CD4-positive, alpha-beta T cell treated with Interleukin-6 at 100 ng/mL for 8 hours (primary cell): ENCODE data around the gene KCNK2.

Source experiments
- DNase-seq: peaks from one replicate; pipeline ENCODE4 v3.0.0-alpha.2; 2020; ENCODE audit warnings: mixed read lengths, low spot score

The KCNK2 gene

DNA sequence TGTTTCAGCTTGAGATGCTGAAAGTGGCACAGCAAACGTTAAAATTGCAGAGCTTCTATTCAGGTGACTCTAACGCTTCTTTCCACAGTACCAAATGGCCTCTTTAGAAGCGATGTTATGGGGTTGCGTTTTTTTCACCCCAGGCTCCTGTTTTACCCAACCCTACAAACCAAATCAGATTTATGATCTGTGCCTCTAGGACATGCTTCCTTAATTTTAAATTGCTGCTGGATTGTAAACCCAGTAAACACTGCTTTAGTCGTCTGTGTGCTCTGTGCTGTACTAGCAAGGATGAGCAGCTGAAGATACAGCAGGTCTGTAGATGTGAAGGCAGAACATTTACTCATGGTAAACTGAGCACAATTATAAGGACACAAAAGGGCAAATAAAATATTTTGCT is 13.0 kb downstream of the KCNK2 start:
- DNase-seq, result no peak

DNA sequence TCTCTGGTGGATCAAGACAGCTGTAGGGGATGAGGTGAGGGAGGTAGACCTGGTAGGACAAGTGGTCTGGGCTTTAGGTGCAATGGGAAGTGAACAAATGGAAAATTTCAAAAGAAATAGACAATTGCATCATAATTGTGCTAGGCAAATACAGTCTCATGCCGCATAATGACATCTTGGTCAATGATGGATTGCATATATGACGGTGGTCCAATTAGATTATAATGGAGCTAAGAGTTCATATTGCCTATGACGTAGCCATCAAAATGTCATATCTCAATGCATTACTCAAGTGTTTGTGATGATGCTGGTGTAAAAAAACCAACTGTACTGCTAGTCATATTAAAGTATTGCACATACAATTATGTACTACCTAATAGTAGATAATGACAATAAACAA is 19.0 kb downstream of the KCNK2 start:
- DNase-seq, result no peak

DNA sequence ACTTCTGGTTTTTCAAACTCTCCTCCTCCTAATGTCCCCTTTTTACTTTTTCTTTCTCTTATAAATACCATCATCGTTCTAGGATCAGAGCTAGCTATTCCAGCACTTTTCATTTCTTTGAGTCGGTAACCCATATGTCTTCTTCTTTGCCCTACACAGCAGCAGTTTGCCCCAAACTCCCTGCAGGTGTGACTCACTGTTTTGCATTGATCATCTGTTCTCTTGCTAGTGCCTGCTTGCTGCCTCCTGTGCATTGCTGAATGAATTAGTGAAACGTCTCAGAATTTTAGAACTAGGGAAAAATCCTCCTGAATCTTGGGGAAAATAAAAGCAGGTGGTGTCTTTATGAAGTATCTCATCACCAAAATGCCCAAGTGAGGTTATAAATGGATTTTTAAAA is 21.7 kb downstream of the KCNK2 start:
- DNase-seq, result no peak

DNA sequence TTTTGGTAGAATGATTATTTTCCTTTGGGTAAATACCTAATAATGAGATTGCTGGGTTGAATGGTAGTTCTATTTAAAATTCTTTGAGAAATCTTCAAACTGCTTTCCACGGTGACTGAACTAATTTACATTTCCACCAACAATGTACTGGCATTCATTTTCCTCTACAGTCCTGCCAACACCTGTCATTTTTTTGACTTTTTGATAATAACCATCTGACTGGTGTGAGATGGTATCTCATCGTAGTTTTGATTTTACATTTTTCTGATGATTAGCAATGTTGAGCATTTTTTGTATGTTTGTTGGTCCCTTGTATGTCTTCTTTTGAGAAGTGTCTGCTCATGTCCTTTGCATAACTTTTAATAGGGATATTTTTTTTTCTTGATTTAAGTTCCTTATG is 23.5 kb downstream of the KCNK2 start:
- no peak for DNase-seq

DNA sequence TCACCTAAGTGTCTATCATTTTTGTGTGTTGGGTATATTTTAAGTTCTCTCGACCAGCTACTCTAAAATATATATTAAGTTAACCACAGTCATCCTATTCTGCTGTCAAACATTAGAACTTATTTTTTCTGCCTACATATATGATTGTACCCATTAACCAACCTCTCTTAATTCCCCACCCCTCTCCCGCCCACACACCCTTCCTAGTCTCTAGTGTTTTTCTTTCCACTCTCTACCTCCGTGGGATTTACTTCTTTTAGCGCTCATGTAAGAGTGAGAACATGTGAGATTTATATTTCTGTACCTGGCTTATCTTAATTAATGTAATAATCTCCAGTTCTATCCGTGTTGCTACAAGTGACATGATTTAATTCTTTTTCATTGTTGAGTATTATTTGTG is 26.6 kb downstream of the KCNK2 start:
- no peak for DNase-seq

DNA sequence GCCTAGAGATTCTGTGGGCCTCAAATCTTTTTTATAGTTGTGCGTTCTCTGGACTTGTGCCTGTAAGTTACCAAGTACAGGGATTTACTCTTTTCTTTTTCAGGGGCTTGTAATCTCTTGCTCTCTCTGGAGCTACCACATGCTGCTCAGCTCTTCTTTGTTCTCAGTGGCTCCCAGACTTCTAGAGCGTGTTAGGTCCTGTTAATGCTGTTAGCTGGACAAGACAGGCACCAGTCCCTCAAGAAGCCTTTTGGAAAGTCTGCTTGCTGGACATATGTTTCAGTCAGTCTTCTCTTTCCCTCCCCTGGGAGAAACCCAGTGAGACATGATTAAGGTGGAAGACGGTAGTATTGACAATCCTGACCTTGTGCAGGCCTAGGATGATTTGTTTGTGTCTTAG is 29.4 kb downstream of the KCNK2 start:
- DNase-seq, result no peak

DNA sequence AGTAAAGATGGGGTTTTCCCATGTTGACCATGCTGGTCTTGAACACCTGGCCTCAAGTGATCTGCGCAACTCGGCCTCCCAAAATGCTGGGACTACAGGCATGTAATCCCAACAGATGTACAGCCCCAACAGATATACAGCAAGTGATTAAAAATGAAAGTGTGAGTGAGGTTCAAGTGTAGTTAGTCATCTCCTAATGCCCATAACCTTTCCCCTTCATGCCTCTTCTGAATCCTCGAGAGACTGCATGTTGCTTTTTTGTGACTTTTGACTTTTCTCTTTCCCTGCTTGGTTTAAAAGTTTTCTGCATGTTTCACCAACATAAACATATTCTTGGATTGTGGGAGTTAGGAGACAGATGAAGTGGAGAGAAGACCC is 31.2 kb downstream of the KCNK2 start:
- DNase-seq, result no peak

DNA sequence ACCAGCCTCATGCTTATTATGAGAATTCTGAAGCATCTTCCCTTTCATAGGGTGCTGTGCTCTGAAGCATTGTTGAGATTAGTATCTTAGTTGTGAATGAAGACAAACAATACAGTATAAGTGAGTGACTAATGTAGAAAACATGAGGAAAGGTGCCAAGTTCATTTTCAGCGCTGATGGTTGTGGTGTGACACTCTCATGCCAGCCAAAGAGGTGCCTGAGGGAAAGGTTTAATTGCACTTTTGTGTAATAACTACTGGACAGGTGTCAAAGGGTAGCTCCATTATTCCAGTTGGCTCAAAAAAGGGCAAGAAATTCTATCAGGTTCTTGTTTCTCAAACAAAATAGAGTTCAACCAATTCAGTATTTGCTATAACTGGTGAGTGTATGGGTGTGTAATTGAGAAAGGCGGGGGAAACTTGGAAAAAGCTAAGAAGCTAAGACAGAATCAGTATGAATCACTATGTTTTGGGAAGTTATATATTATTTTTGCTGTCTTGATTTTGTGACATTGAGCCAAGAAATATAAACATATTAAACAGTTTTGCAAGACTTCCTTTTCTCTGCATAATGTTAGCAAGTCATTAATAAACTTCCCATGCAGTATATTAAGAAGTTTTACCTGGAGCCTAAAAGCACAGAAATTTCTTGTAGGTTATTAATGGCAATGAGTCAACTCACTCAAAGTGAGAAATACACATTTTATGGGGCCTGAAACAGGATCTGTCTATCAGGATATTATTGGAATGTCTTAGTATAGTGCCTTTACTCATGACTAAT is 31.8 kb downstream of the KCNK2 start:
- no peak for DNase-seq

DNA sequence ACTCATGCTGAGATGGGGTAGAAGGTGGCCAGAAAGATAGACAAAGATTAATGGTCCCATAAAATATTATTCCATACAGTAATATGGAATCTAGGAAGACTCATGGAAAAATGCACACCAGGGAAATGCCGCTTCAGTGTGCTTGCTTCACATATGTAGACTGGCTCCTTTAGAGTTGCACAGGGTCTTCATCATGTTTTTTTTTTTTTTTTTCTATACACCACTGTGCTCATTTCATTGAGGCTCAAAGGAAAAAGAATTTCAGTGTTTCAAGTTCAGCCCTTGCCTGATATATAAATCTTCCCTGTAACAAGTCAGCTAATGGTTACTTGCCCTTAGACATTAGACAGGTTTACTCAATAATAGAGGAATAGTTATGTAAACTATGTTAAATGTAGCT is 33.2 kb downstream of the KCNK2 start:
- DNase-seq, result no peak

DNA sequence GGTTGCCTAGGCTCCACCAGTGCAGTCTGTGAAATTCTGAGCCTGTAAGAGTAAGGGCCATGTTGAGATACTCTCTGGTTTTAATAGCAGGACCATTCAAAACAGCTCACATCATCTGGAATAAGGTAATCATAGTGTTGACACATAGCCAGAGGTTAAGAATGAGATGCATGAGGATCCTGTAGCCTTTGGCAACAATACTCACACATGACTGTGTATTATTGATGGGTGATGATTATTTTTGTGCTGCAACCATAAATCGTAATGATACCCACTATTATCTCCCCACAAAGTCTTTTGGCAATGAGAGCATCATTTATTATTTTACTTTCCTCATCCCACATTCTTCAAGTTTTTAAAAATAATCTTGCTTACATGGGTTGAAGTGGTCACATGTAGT is 35.5 kb downstream of the KCNK2 start:
- no peak for DNase-seq

DNA sequence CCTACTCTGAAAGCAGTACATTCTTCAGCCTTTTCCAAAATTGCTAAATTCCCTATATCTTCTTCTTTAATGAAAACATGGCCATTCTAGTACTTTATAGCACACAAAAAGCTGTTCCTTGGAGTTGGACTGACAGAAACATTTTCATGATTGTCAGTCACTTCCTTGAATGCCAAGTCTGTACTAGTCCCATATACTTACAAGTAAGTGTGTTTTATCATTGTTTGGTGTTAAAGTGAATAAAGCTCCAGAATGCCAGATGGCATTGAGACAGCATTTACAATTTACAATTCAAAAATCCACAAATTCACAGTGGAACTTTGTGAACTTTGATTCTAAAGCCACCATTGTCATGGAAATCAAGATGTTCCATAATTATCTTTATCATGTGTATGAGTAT is 36.5 kb downstream of the KCNK2 start:
- no peak for DNase-seq

DNA sequence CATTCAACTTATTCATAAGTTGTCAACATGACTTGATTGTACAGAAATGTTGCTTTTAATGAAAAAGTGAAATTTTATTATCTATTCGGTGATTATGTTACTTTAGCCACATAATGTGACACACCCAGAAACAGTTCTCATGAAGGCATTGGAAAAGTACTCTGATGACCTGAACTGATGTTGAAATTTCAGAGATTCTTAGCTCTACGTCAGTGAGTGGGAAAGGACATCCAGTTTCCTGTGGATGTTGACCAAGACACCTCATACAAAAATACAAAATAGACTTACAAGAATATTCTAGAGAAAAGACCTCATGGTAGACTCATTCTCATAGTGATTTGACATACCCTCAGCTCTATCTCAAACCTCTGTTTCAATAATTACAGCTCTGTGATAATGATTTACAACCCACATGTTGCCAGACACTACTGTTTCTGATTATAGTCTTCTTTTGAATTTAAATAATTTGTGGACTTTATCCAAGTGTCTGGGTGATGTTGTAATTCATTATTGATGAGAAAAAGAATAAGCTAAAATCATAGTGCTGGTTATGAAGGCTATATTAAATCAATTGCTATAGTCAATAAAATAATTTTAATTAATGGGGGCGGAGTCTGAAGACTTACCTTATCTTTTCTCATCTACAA is 37.3 kb downstream of the KCNK2 start:
- DNase-seq, result no peak

DNA sequence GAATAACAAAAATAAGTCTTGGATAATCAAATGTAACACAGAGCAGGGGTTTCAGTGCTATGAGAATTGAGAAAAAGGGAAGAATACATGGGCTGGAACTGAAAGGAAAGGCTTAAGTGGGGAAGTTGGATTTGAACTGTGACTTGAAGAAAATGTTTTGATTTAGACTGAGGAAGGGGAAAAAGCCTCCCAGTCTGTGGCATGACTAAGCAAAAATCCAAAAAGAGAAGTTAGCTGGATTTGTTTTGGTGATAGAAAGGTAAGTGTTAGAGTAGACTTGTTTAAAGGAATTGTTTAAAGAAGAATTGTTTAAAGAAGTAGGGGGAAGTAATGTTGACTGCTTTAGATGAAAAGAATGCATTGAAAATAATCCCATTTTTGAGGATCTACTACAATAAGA is 46.0 kb downstream of the KCNK2 start:
- DNase-seq, result no peak

DNA sequence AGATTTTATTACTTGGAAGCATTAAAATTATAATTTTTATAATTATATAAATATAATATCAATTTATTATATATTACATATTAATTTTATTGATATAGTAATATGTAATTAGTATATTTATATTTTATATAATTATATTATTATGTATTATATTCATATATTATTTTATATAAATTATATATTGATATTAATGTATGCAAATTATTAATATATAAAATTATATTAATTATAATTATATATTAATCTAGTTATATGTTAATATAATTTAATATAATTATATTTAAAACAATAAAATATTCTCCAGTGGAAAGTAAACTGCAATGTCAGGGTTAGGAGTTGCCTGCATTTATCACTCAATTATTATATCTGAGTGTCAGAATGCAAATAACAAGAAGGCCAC is 48.8 kb downstream of the KCNK2 start:
- no peak for DNase-seq

DNA sequence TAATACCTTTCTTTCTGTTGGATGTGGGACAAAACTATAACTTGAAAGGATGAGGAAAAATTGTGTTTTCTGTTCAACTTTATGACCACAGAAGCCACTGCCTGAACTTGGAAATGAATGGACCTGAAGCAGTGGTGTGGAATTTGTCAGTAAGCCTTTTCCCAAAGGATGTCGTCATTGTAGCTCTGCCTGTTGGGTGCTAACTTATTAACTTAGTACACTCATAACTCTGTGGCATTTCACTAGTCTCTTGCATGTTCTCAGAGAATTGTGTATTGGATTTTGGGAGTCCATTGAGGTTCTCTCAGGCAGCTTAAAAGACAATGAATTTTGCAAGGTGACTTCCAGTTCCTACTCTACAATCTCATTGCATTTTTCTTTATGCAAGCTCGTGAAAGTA is 49.6 kb downstream of the KCNK2 start:
- no peak for DNase-seq

DNA sequence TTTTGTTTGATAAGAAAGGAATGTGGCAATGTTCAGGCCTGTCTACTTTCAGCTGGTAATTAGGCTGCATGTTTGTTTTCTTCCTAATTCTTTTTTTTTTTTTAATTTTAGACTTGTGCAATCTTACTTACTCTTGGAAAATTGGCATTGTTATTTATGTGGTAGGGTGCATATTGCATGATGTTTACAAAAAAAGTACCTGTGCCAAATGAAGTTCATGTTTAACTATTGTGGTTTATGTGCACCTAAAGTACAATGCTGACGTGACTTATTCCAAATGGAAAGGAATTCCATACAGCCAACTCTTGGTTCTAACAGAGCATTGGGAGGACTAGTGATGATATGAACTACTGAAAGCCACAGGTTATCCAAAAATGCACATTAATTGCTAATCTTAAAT is 51.0 kb downstream of the KCNK2 start:
- DNase-seq, result no peak

DNA sequence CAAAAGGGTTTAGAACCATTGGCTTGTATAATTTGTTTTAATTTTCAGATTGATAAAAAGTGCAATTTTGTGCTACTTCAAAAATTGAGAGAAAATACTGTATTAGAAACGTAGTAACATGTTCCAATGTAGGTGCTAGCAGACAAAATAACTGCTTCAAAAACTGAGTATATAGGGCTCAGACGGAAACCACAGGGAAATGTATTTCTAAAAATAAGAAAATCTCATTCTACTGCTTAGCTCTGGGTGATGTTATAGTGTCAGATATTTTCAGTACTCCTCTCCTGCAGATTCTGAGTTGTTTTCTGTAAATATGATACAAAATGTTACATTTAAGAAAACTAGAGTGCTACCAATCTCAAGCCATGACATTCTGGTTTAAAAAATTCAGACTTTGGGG is 55.4 kb downstream of the KCNK2 start:
- DNase-seq, result no peak

DNA sequence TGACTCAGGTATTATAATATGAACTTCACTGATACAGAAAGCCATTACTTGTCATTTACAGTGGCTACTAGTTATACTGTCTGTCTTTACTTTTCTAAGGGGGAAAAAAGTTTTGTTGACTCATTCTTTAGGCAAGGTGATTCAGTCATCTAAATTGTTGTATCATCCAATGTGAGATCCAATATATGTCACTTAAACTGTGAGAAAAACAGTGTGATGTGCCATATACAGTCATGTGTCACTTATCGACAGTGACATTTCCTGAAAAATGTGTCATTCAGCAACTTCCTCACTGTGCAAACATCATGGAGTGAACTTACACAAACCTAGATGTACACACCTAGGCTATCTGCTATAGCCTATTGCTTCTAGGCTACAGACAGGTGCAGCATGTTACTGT is 57.6 kb downstream of the KCNK2 start:
- no peak for DNase-seq

DNA sequence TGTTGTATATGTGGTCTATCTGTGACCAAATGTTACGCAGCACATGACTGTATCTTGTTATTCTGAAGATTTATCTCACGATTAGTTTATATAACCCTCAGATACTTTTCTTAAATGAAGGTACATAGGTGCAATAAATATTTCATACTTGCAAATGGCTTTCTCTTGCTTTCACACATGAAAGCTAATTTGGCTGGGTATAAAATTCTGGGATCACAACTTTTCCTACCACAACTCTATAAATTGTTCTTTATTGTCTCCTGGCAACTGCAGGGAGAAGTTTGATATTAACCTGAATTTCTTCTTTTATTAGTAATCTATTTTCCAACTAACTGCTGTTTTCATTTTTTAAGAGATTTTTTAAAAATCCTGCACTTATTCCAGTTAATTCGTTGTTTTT is 58.9 kb downstream of the KCNK2 start:
- no peak for DNase-seq

DNA sequence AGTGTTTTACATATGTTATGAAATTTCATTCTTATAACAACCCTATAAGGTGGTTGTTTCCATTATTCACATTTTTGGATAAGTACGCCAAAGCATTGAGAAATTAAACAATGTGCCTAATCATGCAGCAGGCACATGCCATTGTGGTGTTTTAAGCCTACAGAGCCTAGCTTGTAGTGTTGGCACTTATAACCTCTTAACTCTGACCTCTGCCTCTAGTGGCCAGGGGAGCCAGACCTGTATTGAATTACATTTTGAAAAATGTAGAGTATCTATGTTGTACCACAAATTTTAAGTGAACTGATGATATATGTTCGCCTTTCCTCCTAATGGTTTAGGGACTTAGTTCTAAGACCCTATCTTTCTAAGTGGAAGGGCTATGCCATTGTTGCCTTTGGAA is 61.0 kb downstream of the KCNK2 start:
- no peak for DNase-seq

DNA sequence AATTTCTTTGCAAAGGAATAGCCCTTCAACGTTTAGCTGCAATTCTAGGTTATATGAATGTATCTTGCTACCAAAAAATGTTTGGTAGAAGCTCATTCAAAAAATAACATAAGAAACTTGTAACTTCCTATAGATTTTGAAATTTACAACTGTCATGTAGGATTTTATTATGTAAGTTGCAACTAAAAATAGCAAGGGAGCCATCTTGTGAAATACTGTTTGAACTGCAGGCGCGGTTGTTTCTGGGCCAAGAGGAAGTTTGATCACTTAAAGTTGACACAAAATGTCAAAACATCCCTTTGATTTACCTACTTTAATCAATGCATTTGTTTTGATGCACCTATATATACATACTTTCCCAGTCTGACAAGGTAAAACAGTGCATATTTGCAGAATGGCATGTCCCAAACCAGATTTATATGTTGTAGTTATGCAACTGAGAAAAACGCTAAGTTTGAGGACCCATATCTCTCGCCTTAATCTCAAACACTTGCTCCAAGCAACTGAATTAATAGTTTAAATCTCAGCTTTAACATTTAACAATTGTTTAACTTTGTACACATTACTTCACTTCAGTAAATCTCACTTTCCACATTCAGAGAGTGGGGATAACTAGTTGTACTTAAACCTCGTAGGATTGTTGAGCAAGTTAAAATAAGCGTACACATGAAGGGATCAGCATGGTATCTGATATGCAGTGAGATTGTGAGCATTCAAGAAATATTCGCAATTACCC is 63.9 kb downstream of the KCNK2 start:
- no peak for DNase-seq

DNA sequence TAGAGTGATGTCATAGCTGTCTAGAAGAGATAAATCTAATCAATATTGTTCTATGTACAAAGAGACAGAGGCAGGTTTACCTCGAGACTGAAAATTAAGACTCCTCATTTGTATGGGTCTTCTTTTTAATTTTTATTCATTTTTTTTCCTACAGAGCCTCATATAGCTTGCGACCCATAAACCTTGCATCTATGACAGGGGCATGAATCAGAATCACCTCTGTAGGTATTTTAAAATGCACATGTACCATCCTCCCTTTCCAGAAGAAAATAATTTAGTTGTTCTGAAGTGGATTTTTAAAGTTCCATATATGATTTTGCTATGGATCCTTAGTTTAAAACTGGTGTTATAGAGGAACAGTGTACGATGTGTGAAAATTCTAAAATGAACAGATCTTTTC is 64.5 kb downstream of the KCNK2 start:
- DNase-seq, result no peak

DNA sequence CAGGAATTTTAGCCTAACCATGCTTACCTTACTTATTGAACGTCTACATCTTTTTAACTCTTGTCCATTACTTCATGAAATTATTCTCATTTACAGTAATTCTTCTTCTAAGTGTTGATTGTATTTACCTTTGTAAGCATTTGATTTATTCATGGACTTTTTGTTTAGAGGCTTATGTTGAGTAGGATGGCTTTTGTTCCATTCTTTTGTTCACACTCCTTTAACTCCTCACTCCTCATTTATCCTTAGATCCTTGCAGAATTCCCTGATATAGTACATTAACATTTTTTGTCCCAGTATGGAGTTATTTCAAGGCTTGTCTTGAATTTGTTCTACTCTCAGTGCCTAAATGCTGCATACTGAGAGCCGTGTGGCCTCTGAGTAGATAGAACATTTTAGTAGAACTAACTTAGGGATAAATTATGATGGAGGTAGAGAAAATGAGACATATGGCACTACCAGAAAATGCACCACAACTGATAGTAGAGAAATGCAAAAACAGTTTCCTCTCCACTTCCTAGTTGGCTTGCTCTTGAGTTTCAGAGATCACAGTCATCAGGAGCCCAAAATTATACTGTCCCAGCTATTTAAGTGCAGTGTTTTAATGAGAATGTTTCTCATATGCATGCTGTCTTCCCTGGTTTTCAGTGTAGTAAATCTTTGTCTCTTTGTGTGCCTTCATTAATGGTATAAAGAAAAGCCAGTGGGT is 69.5 kb downstream of the KCNK2 start:
- DNase-seq, result no peak
